ENCODE measurements around the gene IFIT1.

- TF ChIP-seq, protein P1, sequence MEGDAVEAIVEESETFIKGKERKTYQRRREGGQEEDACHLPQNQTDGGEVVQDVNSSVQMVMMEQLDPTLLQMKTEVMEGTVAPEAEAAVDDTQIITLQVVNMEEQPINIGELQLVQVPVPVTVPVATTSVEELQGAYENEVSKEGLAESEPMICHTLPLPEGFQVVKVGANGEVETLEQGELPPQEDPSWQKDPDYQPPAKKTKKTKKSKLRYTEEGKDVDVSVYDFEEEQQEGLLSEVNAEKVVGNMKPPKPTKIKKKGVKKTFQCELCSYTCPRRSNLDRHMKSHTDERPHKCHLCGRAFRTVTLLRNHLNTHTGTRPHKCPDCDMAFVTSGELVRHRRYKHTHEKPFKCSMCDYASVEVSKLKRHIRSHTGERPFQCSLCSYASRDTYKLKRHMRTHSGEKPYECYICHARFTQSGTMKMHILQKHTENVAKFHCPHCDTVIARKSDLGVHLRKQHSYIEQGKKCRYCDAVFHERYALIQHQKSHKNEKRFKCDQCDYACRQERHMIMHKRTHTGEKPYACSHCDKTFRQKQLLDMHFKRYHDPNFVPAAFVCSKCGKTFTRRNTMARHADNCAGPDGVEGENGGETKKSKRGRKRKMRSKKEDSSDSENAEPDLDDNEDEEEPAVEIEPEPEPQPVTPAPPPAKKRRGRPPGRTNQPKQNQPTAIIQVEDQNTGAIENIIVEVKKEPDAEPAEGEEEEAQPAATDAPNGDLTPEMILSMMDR (IDR thresholded peaks at IDR 0.05), result no peak
- no peak for TF ChIP-seq POLR2A (IDR thresholded peaks at IDR 0.05; ENCODE audit: low read depth)
These were observed 14.5 kb upstream of the IFIT1 start, which contains the start of gene IFIT1B for GRCh38 chr10:89377705-89378637.
